Upper lobe of right lung (tissue), 1 donor: ENCODE data around the gene OMD. TPM values are rescaled to one million over a fixed set of nuclear protein-coding genes. Genes with fewer than 3 reads are reported as not detected.

ENCODE experiments used
- total RNA-seq: library from RNA; stranded (reverse); fragmentation: NEBNext Ultra II Directional; extraction: Animal tissue kit (Norgen Biotek cat#: 25700); gene quantifications from one replicate; pipeline ENCODE4 v1.2.1, GENCODE V29; 2021
- donor health status: DM: no; HTN: yes; CAD: no; lungs with severe emphysema.

OMD gene
- total RNA-seq, 1 donor from 2014 or later: 6.5 TPM

Other genes starting within 250 kb of the OMD start
- 83.9 TPM for gene IARS1, start 130.8 kb downstream of the OMD start, total RNA-seq
- 34.2 TPM for gene NOL8, start 99.1 kb downstream of the OMD start, total RNA-seq
- gene CENPP, start 98.5 kb downstream of the OMD start, total RNA-seq: 4.0 TPM
- 10.6 TPM for gene OGN, start 19.9 kb downstream of the OMD start, total RNA-seq
- gene ASPN, start 58.0 kb upstream of the OMD start, total RNA-seq: 7.5 TPM
- 13.8 TPM for gene ECM2, start 111.5 kb upstream of the OMD start, total RNA-seq
- 9.6 TPM for gene IPPK, start 245.7 kb upstream of the OMD start, total RNA-seq